ENCODE measurements around the gene CAMK4. TPM values are rescaled to one million over a fixed set of nuclear protein-coding genes. Genes with fewer than 3 reads are reported as not detected.
A peak's percentile ranks its signal among the peaks of the same experiment; 100 is the strongest.
"Not testable (repeated sequence)": the region's sequence is repeated elsewhere in the genome, so short reads cannot be mapped to it uniquely, and the experiment has no call there.

Gene CAMK4
- total RNA-seq, 2 experiments from 2014 or later: 66.6 to 68.0 TPM

- DNase-seq: no peak
- peak overlapping the region; percentile 84 for H3K27ac Mint-ChIP-seq
- peaks cover 91% of the 10 kb centered on the region for H3K4me1 Mint-ChIP-seq
- H3K4me3 Mint-ChIP-seq: peak overlapping the region; percentile 64
- H3K27me3 Mint-ChIP-seq: no peaks in the 10 kb centered on the region
- no peaks in the 10 kb centered on the region for H3K9me3 Mint-ChIP-seq
- peaks cover 15% of the 10 kb centered on the region for H3K36me3 Mint-ChIP-seq
Measured at GRCh38 chr5:111236995-111237394, 12.8 kb downstream of the CAMK4 start.

- no peak for DNase-seq
- H3K27me3 Mint-ChIP-seq: no peaks in the 10 kb centered on the region
Measured at GRCh38 chr5:111237470-111237869, 13.3 kb downstream of the CAMK4 start.

GRCh38 chr5:111238431-111239225 is 14.4 kb downstream of the CAMK4 start:
- peaks cover 93% of the 10 kb centered on the region for H3K4me1 Mint-ChIP-seq
- H3K27ac Mint-ChIP-seq: peak overlapping the region; percentile 84
- H3K9me3 Mint-ChIP-seq: no peaks in the 10 kb centered on the region
- H3K4me3 Mint-ChIP-seq: peak overlapping the region; percentile 49
- no peaks in the 10 kb centered on the region for H3K27me3 Mint-ChIP-seq
- H3K36me3 Mint-ChIP-seq: peaks cover 19% of the 10 kb centered on the region
- DNase-seq: no peak

More at GRCh38 chr5:111237470-111237869, 13.3 kb downstream of the CAMK4 start:
- Mint-ChIP-seq H3K36me3 (peaks cover 15% of the 10 kb centered on the region), H3K4me1 (peaks cover 90% of the 10 kb centered on the region), H3K4me3 (peak overlapping the region; percentile 64), H3K9me3 (no peaks in the 10 kb centered on the region), H3K27ac (peak overlapping the region; percentile 84)

GRCh38 chr5:111241696-111242095 is 17.5 kb downstream of the CAMK4 start:
- Mint-ChIP-seq H3K27ac (peak overlapping the region; percentile 75), H3K27me3 (no peaks in the 10 kb centered on the region), H3K4me3 (no peak overlapping the region), H3K4me1 (peaks cover 87% of the 10 kb centered on the region), H3K9me3 (no peaks in the 10 kb centered on the region), H3K36me3 (peaks cover 28% of the 10 kb centered on the region)
- no peak for DNase-seq

- Mint-ChIP-seq H3K4me1 (peaks cover 80% of the 10 kb centered on the region), H3K4me3 (no peak overlapping the region), H3K27me3 (no peaks in the 10 kb centered on the region), H3K9me3 (no peaks in the 10 kb centered on the region), H3K36me3 (peaks cover 27% of the 10 kb centered on the region), H3K27ac (peak overlapping the region; percentile 68)
- DNase-seq: no peak
Measured at GRCh38 chr5:111242606-111243005, 18.4 kb downstream of the CAMK4 start.

- no peak for DNase-seq
- Mint-ChIP-seq H3K36me3 (peaks cover 30% of the 10 kb centered on the region), H3K27me3 (no peaks in the 10 kb centered on the region), H3K4me3 (no peak overlapping the region), H3K9me3 (no peaks in the 10 kb centered on the region), H3K4me1 (peaks cover 80% of the 10 kb centered on the region), H3K27ac (peak overlapping the region; percentile 68)
Measured at GRCh38 chr5:111243318-111243717, 19.1 kb downstream of the CAMK4 start.

- Mint-ChIP-seq H3K36me3 (peaks cover 36% of the 10 kb centered on the region), H3K4me1 (peaks cover 75% of the 10 kb centered on the region), H3K27ac (peak overlapping the region; percentile 77)
Measured at GRCh38 chr5:111245654-111246053, 21.5 kb downstream of the CAMK4 start.

GRCh38 chr5:111246459-111246858 is 22.3 kb downstream of the CAMK4 start:
- DNase-seq: no peak
- peak overlapping the region; percentile 77 for H3K27ac Mint-ChIP-seq
- peak overlapping the region; percentile 20 for H3K4me3 Mint-ChIP-seq
- no peaks in the 10 kb centered on the region for H3K9me3 Mint-ChIP-seq
- H3K4me1 Mint-ChIP-seq: peaks cover 76% of the 10 kb centered on the region
- peaks cover 42% of the 10 kb centered on the region for H3K36me3 Mint-ChIP-seq
- H3K27me3 Mint-ChIP-seq: no peaks in the 10 kb centered on the region

More at GRCh38 chr5:111245654-111246053, 21.5 kb downstream of the CAMK4 start:
- peak overlapping the region; percentile 20 for H3K4me3 Mint-ChIP-seq
- H3K27me3 Mint-ChIP-seq: no peaks in the 10 kb centered on the region
- no peak for DNase-seq
- H3K9me3 Mint-ChIP-seq: no peaks in the 10 kb centered on the region

GRCh38 chr5:111248571-111248970 is 24.4 kb downstream of the CAMK4 start:
- Mint-ChIP-seq H3K4me1 (peaks cover 77% of the 10 kb centered on the region), H3K36me3 (peaks cover 43% of the 10 kb centered on the region), H3K9me3 (no peaks in the 10 kb centered on the region), H3K27ac (peak overlapping the region; percentile 79), H3K4me3 (peak overlapping the region; percentile 25), H3K27me3 (no peaks in the 10 kb centered on the region)
- no peak for DNase-seq

GRCh38 chr5:111251921-111252320 is 27.7 kb downstream of the CAMK4 start:
- H3K27ac Mint-ChIP-seq: peak overlapping the region; percentile 92
- H3K4me3 Mint-ChIP-seq: no peak overlapping the region
- H3K4me1 Mint-ChIP-seq: peaks cover 84% of the 10 kb centered on the region
- peaks cover 44% of the 10 kb centered on the region for H3K36me3 Mint-ChIP-seq
- H3K9me3 Mint-ChIP-seq: peaks cover 4% of the 10 kb centered on the region
- H3K27me3 Mint-ChIP-seq: no peaks in the 10 kb centered on the region
- no peak for DNase-seq

GRCh38 chr5:111252799-111253545 is 28.8 kb downstream of the CAMK4 start:
- H3K9me3 Mint-ChIP-seq: peaks cover 13% of the 10 kb centered on the region
- H3K36me3 Mint-ChIP-seq: peaks cover 52% of the 10 kb centered on the region
- no peaks in the 10 kb centered on the region for H3K27me3 Mint-ChIP-seq
- H3K4me3 Mint-ChIP-seq: peak overlapping the region; percentile 57
- peaks cover 86% of the 10 kb centered on the region for H3K4me1 Mint-ChIP-seq
- no peak for DNase-seq
- peak overlapping the region; percentile 92 for H3K27ac Mint-ChIP-seq

GRCh38 chr5:111254613-111255012 is 30.4 kb downstream of the CAMK4 start:
- H3K9me3 Mint-ChIP-seq: peaks cover 15% of the 10 kb centered on the region

GRCh38 chr5:111255169-111255568 is 31.0 kb downstream of the CAMK4 start:
- no peak for DNase-seq
- peak overlapping the region; percentile 98 for H3K27ac Mint-ChIP-seq
- H3K4me1 Mint-ChIP-seq: peaks cover 86% of the 10 kb centered on the region
- peaks cover 58% of the 10 kb centered on the region for H3K36me3 Mint-ChIP-seq
- H3K4me3 Mint-ChIP-seq: peak overlapping the region; percentile 59
- H3K9me3 Mint-ChIP-seq: peaks cover 15% of the 10 kb centered on the region
- no peaks in the 10 kb centered on the region for H3K27me3 Mint-ChIP-seq

More at GRCh38 chr5:111254613-111255012, 30.4 kb downstream of the CAMK4 start:
- H3K4me1 Mint-ChIP-seq: peaks cover 88% of the 10 kb centered on the region
- peak overlapping the region; percentile 59 for H3K4me3 Mint-ChIP-seq
- peak; percentile 82 for DNase-seq
- peak overlapping the region; percentile 98 for H3K27ac Mint-ChIP-seq
- peaks cover 56% of the 10 kb centered on the region for H3K36me3 Mint-ChIP-seq
- no peaks in the 10 kb centered on the region for H3K27me3 Mint-ChIP-seq

- peak overlapping the region; percentile 11 for H3K4me3 Mint-ChIP-seq
- no peak for DNase-seq
- peaks cover 15% of the 10 kb centered on the region for H3K9me3 Mint-ChIP-seq
- peak overlapping the region; percentile 98 for H3K27ac Mint-ChIP-seq
- H3K4me1 Mint-ChIP-seq: peaks cover 77% of the 10 kb centered on the region
- no peaks in the 10 kb centered on the region for H3K27me3 Mint-ChIP-seq
- peaks cover 50% of the 10 kb centered on the region for H3K36me3 Mint-ChIP-seq
Measured at GRCh38 chr5:111256128-111256527, 31.9 kb downstream of the CAMK4 start.

- peaks cover 63% of the 10 kb centered on the region for H3K4me1 Mint-ChIP-seq
- H3K27me3 Mint-ChIP-seq: not testable (repeated sequence)
Measured at GRCh38 chr5:111257610-111258009, 33.4 kb downstream of the CAMK4 start.

More at GRCh38 chr5:111257610-111258009, 33.4 kb downstream of the CAMK4 start:
- DNase-seq, H3K4me3 Mint-ChIP-seq: not testable (repeated sequence)
- Mint-ChIP-seq H3K36me3 (peaks cover 40% of the 10 kb centered on the region), H3K9me3 (peaks cover 15% of the 10 kb centered on the region), H3K27ac (peak overlapping the region; percentile 44)
